Memory B cell (primary cell): ENCODE measurements around the gene ZNF860.

Experiments
- ATAC-seq: fragments of 150-1000 bp; cut with Tn5 transposase; 2 replicates; pipeline ENCODE4 v1.10.0; 2021; ENCODE audit warnings: low read depth, mild to moderate bottlenecking, moderate library complexity
- DNase-seq, 2 donors: peaks; one replicate each; pipeline ENCODE4 v3.0.0; 2022; ENCODE audit warnings: low spot score in 2 of 2
- H3K27ac Mint-ChIP-seq: one replicate; pipeline ENCODE4 v1.8.0; 2022; ENCODE audit warnings: mild to moderate bottlenecking, moderate library complexity, mixed read lengths
- H3K27me3 Mint-ChIP-seq: one replicate; pipeline ENCODE4 v1.8.0; 2022; ENCODE audit warnings: mixed read lengths
- H3K36me3 Mint-ChIP-seq: one replicate; pipeline ENCODE4 v1.8.0; 2022; ENCODE audit warnings: mild to moderate bottlenecking, mixed read lengths
- H3K4me1 Mint-ChIP-seq: one replicate; pipeline ENCODE4 v1.8.0; 2022; ENCODE audit warnings: mixed read lengths
- H3K4me3 Mint-ChIP-seq: one replicate; pipeline ENCODE4 v1.8.0; 2022; ENCODE audit warnings: mild to moderate bottlenecking, moderate library complexity, mixed read lengths
- H3K9me3 Mint-ChIP-seq: one replicate; pipeline ENCODE4 v1.8.0; 2022; ENCODE audit warnings: mixed read lengths

ZNF860 gene

GRCh38 chr3:32021155-32021554 is 39.6 kb downstream of the ZNF860 start:
- H3K36me3 Mint-ChIP-seq: peaks cover 2% of the 10 kb centered on the region
- H3K27me3 Mint-ChIP-seq: no peaks in the 10 kb centered on the region
- H3K9me3 Mint-ChIP-seq: no peaks in the 10 kb centered on the region
- peaks cover 16% of the 10 kb centered on the region for H3K4me1 Mint-ChIP-seq
- H3K27ac Mint-ChIP-seq: no peak overlapping the region
- no peak for DNase-seq
- no peak overlapping the region for H3K4me3 Mint-ChIP-seq
- no peak for ATAC-seq

GRCh38 chr3:32021748-32022147 is 40.2 kb downstream of the ZNF860 start:
- no peaks in the 10 kb centered on the region for H3K27me3 Mint-ChIP-seq
- peaks cover 22% of the 10 kb centered on the region for H3K4me1 Mint-ChIP-seq
- peaks cover 2% of the 10 kb centered on the region for H3K36me3 Mint-ChIP-seq
- no peak overlapping the region for H3K27ac Mint-ChIP-seq
- no peak for DNase-seq
- no peaks in the 10 kb centered on the region for H3K9me3 Mint-ChIP-seq
- H3K4me3 Mint-ChIP-seq: no peak overlapping the region
- ATAC-seq: no peak

DNA sequence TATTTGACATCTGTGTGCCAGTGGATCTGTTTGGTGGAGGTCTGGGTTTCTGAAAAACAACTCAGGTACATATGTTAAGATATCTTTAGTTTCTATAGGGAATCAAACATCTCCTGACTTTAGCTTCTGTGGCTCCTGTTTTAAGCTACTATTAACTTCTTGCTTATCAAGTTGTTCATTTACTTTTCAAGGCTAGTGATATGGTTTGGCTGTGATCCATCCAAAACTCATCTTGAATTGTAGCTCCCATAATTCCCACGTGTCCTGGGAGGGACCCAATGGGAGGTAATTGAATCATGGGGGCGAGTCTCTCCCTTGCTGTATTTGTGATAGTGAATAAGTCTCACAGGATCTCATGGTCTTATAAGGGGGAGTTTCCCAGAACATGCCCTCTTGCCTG is 41.4 kb downstream of the ZNF860 start:
- Mint-ChIP-seq H3K36me3 (peaks cover 4% of the 10 kb centered on the region), H3K27ac (no peak overlapping the region), H3K4me1 (peaks cover 26% of the 10 kb centered on the region), H3K9me3 (no peaks in the 10 kb centered on the region), H3K27me3 (no peaks in the 10 kb centered on the region), H3K4me3 (no peak overlapping the region)
- no peak for ATAC-seq
- DNase-seq: no peak

DNA sequence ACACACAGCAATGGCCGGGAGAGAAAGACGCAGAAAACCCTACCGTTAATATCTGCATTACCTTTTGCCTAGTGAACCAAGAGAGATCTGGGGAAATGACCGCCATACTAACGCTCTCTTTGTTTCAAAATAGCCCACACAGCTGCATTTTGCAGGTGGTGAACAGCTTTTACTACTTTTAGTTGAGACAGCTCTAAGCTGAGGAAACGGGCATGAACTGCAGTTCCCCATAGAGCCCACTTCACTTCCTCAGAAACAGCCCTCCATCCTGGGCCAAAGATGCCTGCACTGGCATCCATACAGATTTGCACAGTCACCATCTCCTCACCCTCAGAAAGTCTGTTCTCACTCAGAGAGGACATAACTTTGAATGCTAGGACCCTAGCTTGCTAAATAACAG is 45.0 kb downstream of the ZNF860 start:
- Mint-ChIP-seq H3K27ac (peak overlapping the region; percentile 60), H3K4me3 (peak overlapping the region; percentile 64), H3K9me3 (no peaks in the 10 kb centered on the region), H3K4me1 (peaks cover 15% of the 10 kb centered on the region), H3K27me3 (no peaks in the 10 kb centered on the region), H3K36me3 (peaks cover 9% of the 10 kb centered on the region)
- ATAC-seq (peak; percentile 93), DNase-seq (peak in 1 of 2 donors; percentile 12)

GRCh38 chr3:32037932-32038267 is 56.4 kb downstream of the ZNF860 start:
- Mint-ChIP-seq H3K36me3 (peaks cover 8% of the 10 kb centered on the region), H3K4me1 (peaks cover 10% of the 10 kb centered on the region), H3K4me3 (no peak overlapping the region), H3K27ac (no peak overlapping the region), H3K27me3 (no peaks in the 10 kb centered on the region), H3K9me3 (peaks cover 10% of the 10 kb centered on the region)
- DNase-seq: no peak
- ATAC-seq: no peak

- peaks cover 8% of the 10 kb centered on the region for H3K4me1 Mint-ChIP-seq
- no peak overlapping the region for H3K4me3 Mint-ChIP-seq
- no peak for ATAC-seq
- no peak for DNase-seq
- no peak overlapping the region for H3K27ac Mint-ChIP-seq
- H3K9me3 Mint-ChIP-seq: peaks cover 6% of the 10 kb centered on the region
- H3K36me3 Mint-ChIP-seq: peaks cover 8% of the 10 kb centered on the region
- no peaks in the 10 kb centered on the region for H3K27me3 Mint-ChIP-seq
Observed at GRCh38 chr3:32041316-32041715, 59.8 kb downstream of the ZNF860 start.
